Caco-2 (cell line): ENCODE measurements around the gene NXPH2. TPM values are rescaled to one million over a fixed set of nuclear protein-coding genes. Genes with fewer than 3 reads are reported as not detected.

ENCODE experiments used
- BruUV-seq: library from RNA; stranded (reverse); fragments of 400-500 nt; replicated peaks from 2 replicates; lab custom pipeline; 2021; lab: Mats Ljungman, UMichigan
- CTCF ChIA-PET: fragments of 300-600 bp; sonication (Branson Sonifier 250); formaldehyde crosslinking; loops from one replicate; lab custom pipeline; 2022; ENCODE audit warnings: antibody characterized with exemption; lab: Charles Lee
- POLR2A ChIA-PET: fragments of 300-600 bp; sonication (Branson Sonifier 250); formaldehyde crosslinking; loops from one replicate; lab custom pipeline; 2022; ENCODE audit warnings: antibody characterized with exemption; lab: Charles Lee
- DNase-seq, 2 experiments: peaks; one replicate each; pipeline versions ENCODE4 v3.0.0 to v3.0.0-alpha.2; 2020 to 2022
- H3K27me3 ChIP-seq: replicated peaks from 2 replicates; pipeline ENCODE4 v1.6.0; 2011; ENCODE audit warnings: low read length; ENCODE audit not compliant: control insufficient read depth, insufficient read depth
- H3K36me3 ChIP-seq: 2 replicates; pipeline ENCODE4 v1.5.1; 2011; ENCODE audit warnings: low read length; ENCODE audit not compliant: control insufficient read depth, insufficient read depth
- H3K4me1 ChIP-seq: fragments of 250-450 bp; sonication (Bioruptor Pico); 2 replicates; pipeline ENCODE4 v1.5.1; 2020; ENCODE audit warnings: mild to moderate bottlenecking
- H3K4me3 ChIP-seq: 2 replicates; pipeline ENCODE4 v1.5.1; 2011; ENCODE audit warnings: low read depth, mild to moderate bottlenecking, control low read depth, low read length
- H3K9me3 ChIP-seq: fragments of 250-450 bp; sonication (Bioruptor Pico); 2 replicates; pipeline ENCODE4 v1.5.1; 2020; ENCODE audit warnings: mild to moderate bottlenecking, moderate library complexity
- H3K27ac Mint-ChIP-seq: one replicate; pipeline ENCODE4 v1.8.0; 2022; ENCODE audit warnings: mixed read lengths; ENCODE audit not compliant: unreplicated experiment
- H3K27me3 Mint-ChIP-seq: one replicate; pipeline ENCODE4 v1.8.0; 2022; ENCODE audit warnings: mixed read lengths; ENCODE audit not compliant: insufficient read depth, unreplicated experiment
- H3K36me3 Mint-ChIP-seq: one replicate; pipeline ENCODE4 v1.8.0; 2022; ENCODE audit warnings: mild to moderate bottlenecking, mixed read lengths; ENCODE audit not compliant: insufficient read depth, unreplicated experiment
- H3K4me1 Mint-ChIP-seq: one replicate; pipeline ENCODE4 v1.8.0; 2022; ENCODE audit warnings: low read depth, mixed read lengths; ENCODE audit not compliant: unreplicated experiment
- H3K4me3 Mint-ChIP-seq: one replicate; pipeline ENCODE4 v1.8.0; 2022; ENCODE audit warnings: mild to moderate bottlenecking, moderate library complexity, mixed read lengths; ENCODE audit not compliant: unreplicated experiment
- H3K9me3 Mint-ChIP-seq: one replicate; pipeline ENCODE4 v1.8.0; 2022; ENCODE audit warnings: mixed read lengths; ENCODE audit not compliant: unreplicated experiment
- intact Hi-C: fragments of 100-400 bp; cut with micrococcal nuclease; formaldehyde crosslinking; loops from one replicate; pipeline ENCODE4 v1.10.0; 2022; ENCODE audit not compliant: unreplicated experiment
- total RNA-seq: library from RNA; stranded (reverse); gene quantifications from 2 replicates; pipeline ENCODE4 v1.2.3, GENCODE V29; 2022
- TF ChIP-seq, protein P1 (sequence below), 2 experiments: fragments of 200-600 bp in 1 of 2; IDR thresholded peaks; 1 replicate in 1 of 2; 2 replicates in 1 of 2; pipeline versions ENCODE4 v1.5.1 to v1.8.0; 2011 to 2022; ENCODE audit warnings: antibody characterized with exemption in 1 of 2, control low read depth in 1 of 2, inconsistent platforms in 1 of 2, low read depth in 1 of 2, low read length in 1 of 2, mild to moderate bottlenecking in 1 of 2, moderate library complexity in 1 of 2; ENCODE audit not compliant: insufficient read depth in 1 of 2, severe bottlenecking in 1 of 2, unreplicated experiment in 1 of 2

Gene NXPH2
- total RNA-seq, 1 experiment from 2014 or later: not detected

DNA sequence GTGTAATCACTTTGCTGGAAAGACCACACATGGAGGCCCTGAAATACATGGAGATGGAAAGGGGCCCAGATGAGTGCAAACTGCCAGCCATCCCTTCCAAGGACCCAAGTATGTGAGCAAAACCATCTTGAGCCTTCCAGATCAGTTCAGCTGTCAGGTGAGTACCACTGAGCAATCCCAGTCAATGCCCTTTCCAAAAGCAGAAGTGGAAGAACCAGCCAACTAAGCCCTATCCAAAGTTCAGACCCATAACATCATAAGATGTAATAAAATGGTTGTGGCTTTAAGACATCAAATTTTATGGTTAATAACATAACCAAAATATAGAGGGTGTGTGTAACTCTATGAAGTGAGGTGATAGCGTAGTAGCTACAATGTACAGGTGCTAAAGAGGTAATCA, 88.5 kb downstream of the NXPH2 start:
- TF ChIP-seq, protein P1, sequence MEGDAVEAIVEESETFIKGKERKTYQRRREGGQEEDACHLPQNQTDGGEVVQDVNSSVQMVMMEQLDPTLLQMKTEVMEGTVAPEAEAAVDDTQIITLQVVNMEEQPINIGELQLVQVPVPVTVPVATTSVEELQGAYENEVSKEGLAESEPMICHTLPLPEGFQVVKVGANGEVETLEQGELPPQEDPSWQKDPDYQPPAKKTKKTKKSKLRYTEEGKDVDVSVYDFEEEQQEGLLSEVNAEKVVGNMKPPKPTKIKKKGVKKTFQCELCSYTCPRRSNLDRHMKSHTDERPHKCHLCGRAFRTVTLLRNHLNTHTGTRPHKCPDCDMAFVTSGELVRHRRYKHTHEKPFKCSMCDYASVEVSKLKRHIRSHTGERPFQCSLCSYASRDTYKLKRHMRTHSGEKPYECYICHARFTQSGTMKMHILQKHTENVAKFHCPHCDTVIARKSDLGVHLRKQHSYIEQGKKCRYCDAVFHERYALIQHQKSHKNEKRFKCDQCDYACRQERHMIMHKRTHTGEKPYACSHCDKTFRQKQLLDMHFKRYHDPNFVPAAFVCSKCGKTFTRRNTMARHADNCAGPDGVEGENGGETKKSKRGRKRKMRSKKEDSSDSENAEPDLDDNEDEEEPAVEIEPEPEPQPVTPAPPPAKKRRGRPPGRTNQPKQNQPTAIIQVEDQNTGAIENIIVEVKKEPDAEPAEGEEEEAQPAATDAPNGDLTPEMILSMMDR (IDR thresholded peaks at IDR 0.05; ENCODE audit: insufficient read depth in 1 of 2, low read depth in 1 of 2, low read length in 1 of 2, severe bottlenecking in 1 of 2, unreplicated experiment in 1 of 2): no peak
- Mint-ChIP-seq H3K27ac (no peak overlapping the region), H3K9me3 (no peaks in the 10 kb centered on the region), H3K4me1 (no peaks in the 10 kb centered on the region), H3K36me3 (no peaks in the 10 kb centered on the region), H3K4me3 (no peak overlapping the region), H3K27me3 (no peaks in the 10 kb centered on the region)
- H3K4me1 ChIP-seq: no peaks in the 10 kb centered on the region
- POLR2A ChIA-PET: no interaction called here
- intact Hi-C loops: no loop called here
- H3K27me3 ChIP-seq: no peaks in the 10 kb centered on the region
- BruUV-seq: no TSS peak
- peaks cover 3% of the 10 kb centered on the region; the same call in 1 of the 2 replicates for H3K9me3 ChIP-seq
- no peaks in the 10 kb centered on the region for H3K36me3 ChIP-seq
- no peak for DNase-seq
- no peak overlapping the region for H3K4me3 ChIP-seq
- CTCF ChIA-PET: no interaction called here

DNA sequence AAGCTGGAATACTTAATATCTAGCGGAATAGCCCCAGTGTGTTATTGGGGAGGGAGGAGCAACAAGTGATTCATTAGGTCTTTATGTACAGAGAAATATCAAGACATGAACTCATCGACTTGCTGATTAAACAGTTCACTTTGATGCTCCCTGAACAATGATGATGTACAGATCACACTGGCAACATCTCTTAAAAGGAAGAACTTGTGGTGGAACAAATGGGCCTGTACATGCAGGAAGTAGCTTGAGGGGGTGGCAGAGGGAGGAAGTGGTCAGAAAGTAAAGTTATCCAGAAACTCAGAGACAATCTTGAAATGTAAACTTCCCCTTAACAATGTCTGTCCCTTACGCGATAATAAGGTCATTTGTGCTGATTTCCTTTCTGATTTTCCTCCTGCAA, 90.5 kb downstream of the NXPH2 start:
- TF ChIP-seq, protein P1 (IDR thresholded peaks at IDR 0.05; ENCODE audit: insufficient read depth in 1 of 2, low read depth in 1 of 2, low read length in 1 of 2, severe bottlenecking in 1 of 2, unreplicated experiment in 1 of 2): no peak
- Mint-ChIP-seq H3K36me3 (no peaks in the 10 kb centered on the region), H3K27me3 (no peaks in the 10 kb centered on the region), H3K4me3 (no peak overlapping the region), H3K9me3 (no peaks in the 10 kb centered on the region), H3K27ac (no peak overlapping the region), H3K4me1 (no peaks in the 10 kb centered on the region)
- ChIA-PET POLR2A (no interaction called here), CTCF (no interaction called here)
- BruUV-seq: no TSS peak
- H3K9me3 ChIP-seq: peaks cover 3% of the 10 kb centered on the region; the same call in 1 of the 2 replicates
- no peak overlapping the region for H3K4me3 ChIP-seq
- no peaks in the 10 kb centered on the region for H3K27me3 ChIP-seq
- DNase-seq: no peak
- no peaks in the 10 kb centered on the region for H3K36me3 ChIP-seq
- H3K4me1 ChIP-seq: peaks cover 5% of the 10 kb centered on the region; the same call in 1 of the 2 replicates
- intact Hi-C loops: no loop called here

DNA sequence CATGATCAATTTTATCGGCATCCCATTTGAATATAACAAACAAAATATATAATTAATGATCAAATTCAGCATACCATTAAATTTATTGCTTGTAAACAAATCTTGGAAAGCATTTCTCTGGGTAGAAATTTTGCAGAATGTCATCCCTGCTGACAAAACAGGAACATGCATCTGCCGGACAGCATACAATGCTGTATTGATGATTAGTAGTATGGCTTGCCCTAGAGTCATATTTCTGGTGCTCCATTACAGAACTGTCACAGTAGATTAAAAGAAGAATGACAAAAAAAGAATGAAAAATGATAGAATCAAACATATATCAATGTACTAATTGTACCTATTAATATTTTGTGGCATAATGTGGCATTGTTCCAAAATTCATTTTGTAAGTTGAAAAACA, 98.0 kb downstream of the NXPH2 start:
- ChIA-PET POLR2A (no interaction called here), CTCF (no interaction called here)
- H3K27ac Mint-ChIP-seq: no peak overlapping the region
- no TSS peak for BruUV-seq
- Histone ChIP-seq H3K4me3 (no peak overlapping the region), H3K27me3 (no peaks in the 10 kb centered on the region), H3K4me1 (peaks cover 12% of the 10 kb centered on the region), H3K9me3 (no peaks in the 10 kb centered on the region), H3K36me3 (no peaks in the 10 kb centered on the region)
- TF ChIP-seq, protein P1 (IDR thresholded peaks at IDR 0.05; ENCODE audit: insufficient read depth in 1 of 2, low read depth in 1 of 2, low read length in 1 of 2, severe bottlenecking in 1 of 2, unreplicated experiment in 1 of 2): no peak
- H3K4me3 Mint-ChIP-seq: no peak overlapping the region
- peaks cover 6% of the 10 kb centered on the region for H3K4me1 Mint-ChIP-seq
- no peaks in the 10 kb centered on the region for H3K36me3 Mint-ChIP-seq
- no peaks in the 10 kb centered on the region for H3K27me3 Mint-ChIP-seq
- intact Hi-C loops: no loop called here
- no peaks in the 10 kb centered on the region for H3K9me3 Mint-ChIP-seq
- no peak for DNase-seq
